ENCODE data around the gene ITGAV.

ITGAV gene

DNA sequence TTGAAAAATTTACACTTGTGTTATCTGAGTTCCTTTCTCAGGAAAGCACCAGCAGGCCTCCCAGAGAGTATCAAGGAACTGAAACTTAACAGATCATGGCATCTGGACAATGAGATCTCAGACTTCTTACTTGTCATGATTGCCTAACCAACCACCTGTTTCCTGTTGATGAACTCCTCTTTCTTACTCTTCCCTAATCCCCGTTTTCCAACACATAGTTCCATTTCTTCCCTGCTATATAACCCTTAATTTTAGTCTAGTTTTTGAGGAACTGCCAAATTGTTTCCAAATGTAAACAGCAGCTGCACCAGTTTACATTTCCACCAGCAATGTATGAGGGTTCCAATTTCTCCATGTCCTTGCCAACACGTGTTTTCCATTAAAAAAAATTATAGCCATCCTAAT is 98.0 kb downstream of the ITGAV start:
- DNase-seq, result no peak

DNA sequence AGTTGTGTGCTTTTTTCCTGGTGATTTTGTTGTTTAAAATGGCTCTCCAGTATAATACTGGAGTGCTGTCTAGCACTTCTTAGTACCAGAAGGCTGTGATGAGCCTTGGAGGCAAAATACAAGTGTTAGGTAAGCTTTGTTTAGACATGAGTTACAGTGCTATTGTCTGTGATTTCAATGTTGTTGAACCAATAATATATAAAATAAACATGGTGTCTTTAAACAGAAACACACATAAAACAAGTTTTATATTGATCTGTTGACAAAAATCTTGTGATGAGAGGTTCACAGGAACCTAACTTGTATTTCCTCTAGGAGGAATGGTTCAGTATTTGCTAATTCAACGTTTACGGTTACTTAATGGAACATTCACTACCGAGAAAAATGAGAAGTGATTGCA is 99.0 kb downstream of the ITGAV start:
- no peak for DNase-seq

DNA sequence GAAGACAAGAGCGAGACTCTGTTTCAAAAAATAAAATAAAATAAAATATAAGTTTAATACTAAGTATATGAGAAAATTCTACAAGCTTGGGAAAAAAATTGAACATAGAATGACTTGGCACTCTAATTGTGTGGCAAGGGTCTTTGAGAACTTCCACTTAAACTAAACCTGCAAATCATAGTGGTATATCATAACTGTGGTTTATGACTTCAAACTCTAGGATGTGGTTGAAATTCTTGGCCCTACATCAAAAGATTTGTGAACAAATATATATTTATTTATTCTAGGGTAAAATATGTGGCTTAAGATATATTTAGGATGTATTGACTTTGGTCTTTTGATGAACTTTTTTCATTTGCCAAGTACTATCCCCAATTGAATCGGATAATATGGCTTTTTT is 100.9 kb downstream of the ITGAV start:
- no peak for DNase-seq

DNA sequence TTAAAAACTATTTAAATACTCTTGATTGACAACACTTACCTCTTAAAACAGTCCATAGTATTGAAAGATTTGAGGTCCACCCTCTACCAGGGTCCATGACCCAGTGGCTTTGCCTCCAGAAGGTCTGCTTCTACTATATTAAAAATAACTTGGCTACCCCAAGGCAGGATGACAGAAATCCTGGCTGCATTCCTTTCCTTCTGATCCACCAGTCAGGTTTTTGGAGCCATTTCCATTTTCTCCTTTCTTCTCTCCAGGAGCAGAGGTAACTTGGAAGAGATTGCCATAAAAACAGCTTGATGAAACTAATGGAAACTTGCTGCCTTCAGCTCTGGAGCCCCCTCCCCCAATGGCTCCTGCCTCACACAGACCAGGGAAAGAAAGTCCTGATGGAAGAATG is 101.4 kb downstream of the ITGAV start:
- DNase-seq, result no peak

DNA sequence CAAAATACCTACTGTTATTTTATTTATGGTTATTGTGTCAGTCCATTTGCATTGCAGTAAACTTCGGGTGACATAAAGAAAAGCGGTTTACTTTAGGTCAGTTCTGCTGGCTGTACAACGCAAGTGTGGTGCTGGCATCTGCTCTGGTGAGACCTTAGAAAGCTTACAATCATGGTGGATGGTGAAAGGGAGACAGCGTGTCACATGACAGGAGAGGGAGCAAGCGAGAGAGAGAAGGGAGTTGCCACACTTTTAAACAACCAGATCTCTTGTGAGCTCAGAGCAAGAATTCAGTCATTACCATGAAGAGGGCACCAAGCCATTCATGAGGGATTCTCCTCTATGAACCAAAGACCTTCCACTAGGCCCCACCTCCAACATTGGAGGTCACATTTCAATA is 102.0 kb downstream of the ITGAV start:
- DNase-seq, result no peak

DNA sequence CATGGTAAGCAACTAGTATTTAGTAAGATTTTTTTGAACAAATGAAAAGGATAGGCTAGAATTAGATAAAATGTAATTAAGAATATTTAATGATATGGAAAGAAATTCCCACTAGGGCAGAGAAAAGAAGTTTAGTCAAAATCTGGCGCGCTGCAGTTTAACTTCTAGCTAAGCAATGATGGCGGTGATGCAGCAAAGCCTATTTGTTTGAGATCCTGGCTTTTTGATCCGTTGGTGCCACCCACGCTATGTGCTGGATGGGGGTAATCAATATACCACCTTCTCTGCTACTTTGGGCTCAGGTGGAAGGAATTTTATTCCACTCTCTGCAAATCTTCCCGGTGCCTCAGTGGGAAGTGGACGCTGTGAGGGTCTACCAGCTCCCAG is 103.6 kb downstream of the ITGAV start:
- no peak for DNase-seq

DNA sequence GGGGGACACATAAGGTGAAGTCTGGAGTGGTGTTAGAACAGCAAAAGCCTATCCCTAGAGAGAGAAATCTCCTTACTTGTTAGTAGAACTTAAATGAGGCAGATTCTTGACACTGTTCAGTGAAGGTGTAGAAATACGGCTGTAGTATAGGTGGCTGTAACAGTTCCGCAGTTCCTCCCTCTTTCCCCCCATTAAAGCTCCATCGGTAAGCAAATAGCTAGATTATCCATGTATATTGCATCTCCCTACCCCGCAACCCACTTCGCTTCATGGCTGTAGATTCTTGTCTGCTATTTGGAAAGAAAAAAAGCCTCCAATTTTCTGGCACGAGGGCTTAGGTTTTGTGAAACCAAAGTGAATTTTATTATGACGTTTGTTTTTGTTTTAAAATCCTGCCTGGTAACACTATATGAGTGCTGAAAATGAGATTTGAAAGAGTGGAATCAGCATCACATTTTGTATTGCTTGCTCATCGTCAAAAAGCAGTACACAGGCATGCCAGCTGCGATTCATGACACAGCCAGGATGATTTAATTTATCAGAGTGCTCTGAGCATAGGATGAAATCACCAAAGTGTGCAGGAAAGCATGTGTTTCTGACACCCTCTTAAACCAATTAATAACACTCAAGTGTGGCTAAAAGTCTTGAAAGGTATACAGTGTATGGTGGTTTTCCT is 105.4 kb downstream of the ITGAV start:
- no peak for DNase-seq

DNA sequence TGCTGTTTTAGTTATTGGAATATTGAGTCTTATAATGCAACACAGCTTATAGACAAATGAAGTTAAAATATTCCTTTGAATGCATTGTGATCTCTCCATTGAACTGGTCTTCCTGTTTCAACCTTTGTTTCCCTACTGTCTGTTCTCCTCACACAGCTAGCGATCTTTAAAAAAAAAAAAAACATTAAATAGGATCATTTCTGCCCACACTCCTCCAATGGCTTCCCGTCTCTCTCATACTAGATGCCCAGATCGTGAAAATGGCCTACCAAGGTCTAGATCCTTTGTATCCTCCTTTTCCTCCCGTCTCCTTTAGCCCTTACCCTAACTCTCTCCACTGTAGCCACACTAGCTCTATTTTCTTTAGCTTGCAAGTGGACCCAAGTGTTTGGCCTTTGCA is 106.4 kb downstream of the ITGAV start:
- no peak for DNase-seq

DNA sequence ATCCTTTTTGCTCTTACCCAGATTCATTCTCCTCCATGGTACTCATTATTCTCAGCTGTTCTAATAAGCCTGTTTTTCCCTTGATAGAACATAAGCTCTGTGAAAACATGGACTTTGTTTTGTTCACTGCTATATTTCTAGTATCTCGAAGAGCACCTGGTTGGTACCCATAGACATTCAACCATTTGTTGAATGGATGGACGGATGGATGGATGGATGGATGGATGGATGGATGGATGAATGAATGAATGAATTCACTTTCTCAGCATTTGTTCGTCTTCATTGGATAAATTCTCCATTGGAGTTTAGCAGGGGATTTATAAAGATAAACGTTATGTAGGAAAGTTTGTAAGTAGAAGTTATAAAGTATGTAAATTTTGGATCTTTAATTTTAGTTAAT is 106.9 kb downstream of the ITGAV start:
- no peak for DNase-seq

DNA sequence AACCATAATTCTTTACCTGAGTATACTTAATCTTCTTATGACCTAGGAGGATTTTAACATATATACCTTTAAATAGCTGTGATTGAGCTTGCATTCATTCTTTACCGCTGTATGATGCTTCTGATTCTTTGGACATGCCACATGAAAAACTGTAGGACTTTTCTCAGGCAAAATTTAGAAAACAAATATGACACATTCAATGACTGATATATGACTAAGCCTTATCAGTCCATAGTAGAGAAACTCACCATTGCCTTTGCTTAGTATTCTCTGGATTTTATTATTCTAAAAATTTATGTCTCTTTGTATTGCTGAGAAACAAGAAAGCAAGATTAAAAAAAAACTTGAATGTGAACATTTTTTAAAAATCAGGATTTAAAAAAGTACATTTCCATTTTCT is 107.7 kb downstream of the ITGAV start:
- DNase-seq, result no peak

DNA sequence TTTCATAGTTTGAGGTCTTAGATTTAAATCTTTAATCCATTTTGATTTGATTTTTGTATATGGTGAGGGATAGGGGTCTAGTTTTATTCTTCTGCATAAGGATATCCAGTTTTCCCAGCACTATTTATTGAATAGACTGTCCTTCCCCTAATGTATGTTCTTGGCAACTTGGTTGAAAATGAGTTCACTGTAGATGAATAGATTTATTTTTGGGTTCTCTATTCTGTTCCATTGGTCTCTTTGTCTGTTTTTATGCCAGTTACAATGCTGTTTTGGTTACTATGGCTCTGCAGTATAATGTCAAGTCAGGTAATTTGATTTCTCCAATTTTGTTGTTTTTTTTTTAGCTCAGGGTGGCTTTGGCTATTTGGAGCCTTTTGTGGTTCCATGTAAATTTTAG is 109.9 kb downstream of the ITGAV start:
- DNase-seq, result no peak

DNA sequence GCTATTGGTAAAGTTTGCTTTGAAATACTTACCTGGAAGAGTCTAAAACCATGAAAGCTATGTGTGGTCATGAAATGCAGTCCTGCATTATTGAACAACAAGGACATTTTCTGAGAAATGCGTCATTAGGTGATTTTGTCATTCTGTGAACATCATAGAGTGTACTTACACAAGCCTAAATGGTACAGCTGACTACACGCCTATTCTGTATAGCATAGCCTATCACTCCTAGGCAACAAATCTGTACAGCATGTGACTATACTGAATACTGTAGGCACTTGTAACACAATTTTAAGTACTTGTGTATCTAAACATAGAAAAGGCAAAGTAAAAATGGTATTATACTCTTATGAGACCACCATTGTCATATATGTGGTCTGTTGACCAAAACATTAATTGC is 112.2 kb downstream of the ITGAV start:
- DNase-seq, result no peak

DNA sequence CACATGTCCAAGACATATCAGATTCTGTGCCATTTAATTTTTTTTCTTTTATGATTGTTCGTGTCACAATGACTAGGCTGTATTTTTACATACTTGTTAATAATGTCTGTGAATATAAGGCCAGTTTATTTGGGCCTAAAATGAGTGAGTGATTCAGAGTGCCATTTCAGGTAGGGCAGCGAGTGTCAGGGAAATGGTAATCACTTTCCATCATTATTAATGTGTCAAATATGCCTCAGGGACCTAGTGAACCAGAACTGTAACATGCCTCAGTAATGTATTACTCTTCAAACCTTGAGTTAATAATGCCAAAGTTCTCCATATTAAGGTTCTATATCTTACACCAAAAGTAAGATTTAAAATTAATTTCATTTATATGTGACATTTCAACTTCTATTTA is 112.6 kb downstream of the ITGAV start:
- no peak for DNase-seq

DNA sequence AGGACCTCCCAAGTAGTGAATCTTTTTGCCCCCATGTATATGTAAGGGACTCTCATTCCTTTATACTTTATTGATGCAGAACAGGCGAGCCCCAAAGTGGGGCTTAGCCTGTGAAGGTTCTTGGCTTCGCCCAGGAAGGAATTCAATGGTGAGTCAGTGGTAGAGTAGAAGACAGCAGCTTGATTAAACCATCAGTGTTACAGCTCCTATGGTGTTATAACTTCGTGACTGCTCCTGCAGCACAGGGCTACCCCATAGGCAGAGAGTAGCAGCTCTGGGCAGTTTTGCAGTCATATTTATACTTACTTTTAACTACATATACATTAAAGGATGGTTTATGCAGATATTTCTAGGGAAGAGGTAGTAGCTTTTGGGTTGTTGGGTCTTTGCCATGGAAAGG is 115.0 kb downstream of the ITGAV start:
- no peak for DNase-seq

DNA sequence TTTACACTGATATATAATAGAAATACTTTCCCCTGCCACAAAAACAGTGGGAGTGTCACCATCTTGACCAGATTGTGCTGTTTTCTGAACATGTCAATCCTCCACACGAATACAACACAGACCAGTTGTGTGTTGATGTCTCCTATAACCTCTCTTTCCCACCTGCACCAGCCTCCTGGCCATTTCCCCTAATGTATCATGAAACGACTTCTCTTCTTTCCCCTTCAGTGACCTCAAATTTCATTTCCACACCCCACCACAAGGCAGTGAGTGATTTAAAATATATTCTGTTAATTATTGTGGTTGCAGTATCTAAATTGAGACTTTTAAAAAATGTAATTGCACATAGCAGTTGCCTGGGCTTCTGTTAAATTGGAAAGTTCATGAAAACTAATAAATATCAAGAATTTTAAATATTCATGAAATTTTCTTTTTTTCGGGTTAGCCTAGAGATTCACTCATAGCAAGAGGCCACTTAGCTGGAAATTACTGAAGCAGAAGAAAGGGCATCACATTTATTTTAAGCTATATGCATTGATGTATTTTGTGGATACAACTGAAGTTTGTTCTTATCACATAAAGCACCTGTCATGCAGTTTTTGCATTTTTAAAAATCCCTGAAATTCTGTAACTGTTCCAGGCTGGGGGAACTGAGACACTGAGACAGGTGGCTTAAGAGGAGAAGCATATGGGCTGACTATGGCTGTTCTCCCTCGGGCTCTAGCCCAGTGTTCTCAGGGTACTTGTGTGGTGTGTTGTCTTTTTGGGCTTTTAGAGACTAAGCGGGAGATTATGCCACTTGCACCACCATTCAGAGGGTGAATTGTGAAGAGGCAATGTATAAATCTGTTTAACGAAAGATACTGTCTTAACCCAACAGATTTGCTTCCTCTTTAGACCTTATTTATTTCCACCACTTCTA is 119.9 kb downstream of the ITGAV start:
- no peak for DNase-seq

DNA sequence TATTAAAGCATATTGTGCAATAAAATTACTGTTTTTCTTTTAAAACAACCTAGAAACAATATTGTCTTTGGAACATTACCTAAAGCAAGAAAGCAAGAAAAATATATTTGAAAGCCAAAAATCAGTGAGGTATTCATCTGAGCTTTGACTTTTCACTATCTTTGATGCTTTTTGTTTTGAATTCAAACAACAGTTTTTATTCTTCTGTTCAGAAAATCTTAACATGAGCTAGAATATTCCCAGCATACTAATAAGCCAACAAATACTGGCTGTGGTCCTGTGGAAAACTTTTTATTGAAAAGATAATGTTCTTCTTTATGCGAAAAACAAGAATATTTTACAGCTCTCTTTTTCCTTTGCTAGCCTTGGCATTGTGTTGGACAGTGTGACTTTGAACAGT is 123.8 kb downstream of the ITGAV start:
- no peak for DNase-seq

DNA sequence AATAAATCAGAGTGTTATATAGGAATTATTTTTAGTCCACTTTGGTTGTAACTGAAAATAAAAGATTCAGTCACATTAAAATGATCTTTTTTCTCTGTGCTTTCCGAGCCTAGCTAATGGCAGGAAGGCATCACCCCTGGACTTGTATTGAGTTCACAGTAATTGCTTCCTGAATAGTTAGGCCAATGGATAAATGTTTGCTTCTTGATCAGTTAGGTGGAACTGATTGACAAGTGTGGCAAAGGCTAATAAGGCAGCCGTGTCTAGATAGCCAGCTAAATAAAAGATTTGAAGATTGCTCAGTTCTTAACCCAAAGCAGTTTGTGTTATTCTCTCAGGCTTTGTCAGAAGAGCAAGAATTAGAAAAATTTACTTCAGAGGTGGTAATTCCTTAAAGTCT is 124.8 kb downstream of the ITGAV start:
- no peak for DNase-seq

DNA sequence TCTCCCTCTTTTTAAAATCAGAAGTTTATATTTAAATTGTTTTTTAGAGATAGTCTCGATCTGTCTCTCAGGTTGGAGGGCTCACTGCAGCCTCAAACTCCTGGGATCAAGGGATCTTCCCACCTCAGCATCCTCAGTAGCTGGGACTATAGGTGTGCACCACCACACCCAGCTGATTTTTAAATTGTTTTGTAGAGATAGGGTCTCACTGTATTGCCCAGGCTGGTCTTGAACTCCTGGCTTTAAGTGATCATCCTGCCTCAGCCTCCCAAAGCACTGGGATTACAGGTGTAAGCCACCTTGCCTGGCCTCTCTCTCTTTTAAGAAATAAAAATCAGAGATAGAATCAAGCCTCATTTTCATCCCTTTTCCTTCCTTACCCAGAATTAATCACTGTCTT is 126.1 kb downstream of the ITGAV start:
- DNase-seq, result no peak

DNA sequence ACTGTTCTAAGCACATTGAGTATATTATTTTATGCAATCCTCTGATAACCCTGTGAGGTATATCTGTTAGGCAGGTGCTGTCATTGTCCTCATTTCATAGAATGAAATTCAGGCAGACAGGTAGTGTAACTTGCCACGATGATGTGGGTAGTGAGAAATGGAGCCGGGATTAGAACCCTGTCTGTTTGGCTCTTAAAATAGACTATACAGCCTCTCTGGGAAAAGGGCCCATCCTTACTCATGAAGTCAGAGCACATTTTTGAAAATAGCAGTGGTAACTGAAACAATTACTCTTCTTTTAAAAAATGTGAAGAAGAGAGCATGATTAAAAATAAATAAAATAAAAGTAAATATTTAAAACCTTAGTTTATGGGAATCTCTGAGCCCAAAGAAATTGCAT is 127.0 kb downstream of the ITGAV start:
- no peak for DNase-seq

DNA sequence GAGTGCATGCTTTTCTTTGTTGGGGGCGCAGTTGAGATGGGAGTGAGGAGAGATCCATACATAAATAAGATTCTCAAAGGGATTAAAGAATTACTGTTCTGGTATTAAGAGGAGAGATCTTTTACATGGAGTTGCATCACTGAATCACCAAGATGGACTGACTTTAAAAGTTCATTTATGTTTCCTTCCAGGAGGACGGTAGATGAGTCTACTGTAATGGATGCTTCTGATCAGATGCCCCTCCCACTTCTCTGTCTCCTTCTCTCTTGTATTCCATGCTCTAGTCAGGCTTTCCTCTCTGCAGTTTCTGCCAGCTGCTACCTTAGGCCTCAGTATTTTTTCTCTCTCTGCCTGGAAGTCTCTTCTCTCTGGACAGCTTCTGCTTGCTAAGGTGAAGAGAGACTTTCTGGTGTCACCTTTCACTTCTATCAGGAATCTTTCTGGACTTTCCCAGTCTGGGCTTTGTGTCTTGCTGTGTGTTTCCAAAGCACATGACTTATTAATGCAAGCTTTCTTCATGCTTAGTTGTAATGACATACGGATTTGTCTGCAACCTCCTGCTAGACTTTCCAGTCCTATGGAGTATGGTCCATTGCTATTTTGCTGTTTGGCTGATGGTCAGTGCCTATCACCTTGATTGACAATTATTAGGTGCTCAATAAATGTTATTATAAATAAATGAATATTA is 127.6 kb downstream of the ITGAV start:
- no peak for DNase-seq

DNA sequence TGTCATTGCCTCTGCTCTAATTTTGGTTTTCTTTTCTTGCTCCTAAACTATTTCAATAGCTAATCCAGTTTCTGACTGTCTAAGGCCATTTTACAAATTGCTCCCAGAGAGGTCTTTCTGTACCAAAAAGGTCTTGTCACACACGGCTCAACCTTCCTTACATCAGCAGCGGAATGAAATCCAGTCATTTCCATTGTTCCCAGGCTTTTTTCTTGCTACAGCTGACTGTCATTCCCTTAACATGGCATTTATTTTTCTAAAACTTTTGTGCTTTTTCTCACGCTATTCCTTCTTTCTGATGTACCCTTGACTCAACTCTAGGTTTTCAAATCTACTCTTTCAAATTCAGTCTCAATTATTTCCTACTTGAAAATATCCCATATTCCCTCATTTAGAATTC is 128.3 kb downstream of the ITGAV start:
- no peak for DNase-seq

DNA sequence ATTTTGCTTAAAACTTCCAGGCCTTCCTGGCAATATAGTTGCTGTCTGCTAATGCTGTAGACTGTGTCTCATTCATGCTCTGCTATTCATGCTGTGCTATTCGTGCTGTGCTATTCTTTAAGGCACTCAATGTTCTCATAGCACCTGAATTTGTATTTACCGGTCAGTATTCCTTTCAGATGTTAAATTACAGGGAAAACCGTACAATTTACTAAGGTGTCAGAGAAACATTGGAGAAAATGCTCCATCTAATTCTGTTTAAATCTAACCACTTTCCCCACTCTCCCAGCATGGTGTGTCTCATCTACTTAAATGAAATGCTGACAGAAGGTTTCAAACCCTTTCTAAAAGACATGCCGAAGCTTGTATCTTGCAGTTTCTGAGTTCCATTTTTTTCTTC is 129.0 kb downstream of the ITGAV start:
- DNase-seq, result no peak

DNA sequence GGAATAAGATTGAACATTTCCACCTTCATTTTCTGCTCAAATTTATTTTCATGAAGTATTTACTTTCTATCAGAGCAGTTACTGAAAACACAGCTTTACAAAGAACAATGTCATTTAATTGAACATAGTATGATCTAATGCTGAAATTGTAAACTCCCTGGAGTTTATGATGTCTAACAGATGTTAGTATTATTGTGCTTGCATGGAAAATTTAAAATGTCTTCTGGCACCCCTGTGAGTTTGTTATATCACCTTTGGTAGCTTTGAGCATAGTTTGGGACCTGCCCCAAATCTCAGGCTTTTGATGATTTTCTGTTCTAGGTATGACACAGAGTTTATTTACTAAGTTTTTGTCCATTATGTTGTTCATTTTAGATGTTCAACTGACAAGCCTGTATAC is 132.1 kb downstream of the ITGAV start:
- no peak for DNase-seq

DNA sequence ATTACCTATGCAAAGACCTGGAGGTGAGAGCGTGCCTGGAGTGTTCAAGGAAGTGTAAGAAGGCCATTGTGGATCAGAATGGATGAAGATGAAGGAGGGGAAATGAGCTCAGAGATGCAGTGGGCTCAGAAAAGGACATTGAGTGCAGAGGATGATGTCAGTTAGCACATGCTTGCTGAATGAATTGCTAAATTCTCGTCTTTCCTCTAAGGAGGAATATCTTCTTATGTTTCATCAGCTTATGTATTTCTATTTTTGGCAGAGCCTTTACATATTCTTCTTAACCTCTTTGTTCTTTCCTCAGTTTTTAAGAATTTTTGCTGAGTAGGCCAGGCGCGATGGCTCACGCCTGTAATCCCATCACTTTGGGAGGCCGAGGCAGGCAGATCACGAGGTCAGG is 134.9 kb downstream of the ITGAV start:
- DNase-seq, result no peak

Measured in stimulated activated CD4-positive, alpha-beta T cell treated with anti-CD3 and anti-CD28 coated beads, Interleukin-1b, Interleukin-23, amount 100 ng/mL, for 48 hours (primary cell).